ENCODE data around the gene EVX2.

DNA sequence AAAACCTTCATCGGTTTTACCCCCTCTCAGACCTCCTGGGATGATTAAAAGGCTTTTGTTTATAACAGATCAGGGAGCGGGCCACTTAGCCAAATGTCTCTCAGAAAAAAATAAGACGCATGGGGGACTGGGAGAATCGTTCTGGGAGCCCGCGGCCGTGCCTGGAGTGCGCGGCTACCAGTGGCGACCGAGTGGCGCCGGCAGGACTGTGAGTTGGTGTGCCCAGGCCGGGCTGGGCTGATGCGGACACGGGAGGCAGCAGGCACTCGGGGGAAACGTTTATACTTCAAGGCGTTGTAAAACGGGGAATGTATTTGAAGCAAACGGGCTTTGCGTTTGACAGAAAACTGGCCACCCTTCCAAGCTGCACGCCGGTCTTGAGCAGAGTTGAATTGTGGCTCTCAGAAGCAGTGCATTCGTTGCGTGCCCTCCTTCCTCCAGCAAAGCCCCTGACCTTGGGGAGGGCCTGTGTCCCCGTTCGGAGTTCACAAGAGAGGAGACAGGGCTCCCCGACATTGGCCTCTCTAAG lies 28.1 kb upstream of the EVX2 start:
- TF ChIP-seq, protein P1, sequence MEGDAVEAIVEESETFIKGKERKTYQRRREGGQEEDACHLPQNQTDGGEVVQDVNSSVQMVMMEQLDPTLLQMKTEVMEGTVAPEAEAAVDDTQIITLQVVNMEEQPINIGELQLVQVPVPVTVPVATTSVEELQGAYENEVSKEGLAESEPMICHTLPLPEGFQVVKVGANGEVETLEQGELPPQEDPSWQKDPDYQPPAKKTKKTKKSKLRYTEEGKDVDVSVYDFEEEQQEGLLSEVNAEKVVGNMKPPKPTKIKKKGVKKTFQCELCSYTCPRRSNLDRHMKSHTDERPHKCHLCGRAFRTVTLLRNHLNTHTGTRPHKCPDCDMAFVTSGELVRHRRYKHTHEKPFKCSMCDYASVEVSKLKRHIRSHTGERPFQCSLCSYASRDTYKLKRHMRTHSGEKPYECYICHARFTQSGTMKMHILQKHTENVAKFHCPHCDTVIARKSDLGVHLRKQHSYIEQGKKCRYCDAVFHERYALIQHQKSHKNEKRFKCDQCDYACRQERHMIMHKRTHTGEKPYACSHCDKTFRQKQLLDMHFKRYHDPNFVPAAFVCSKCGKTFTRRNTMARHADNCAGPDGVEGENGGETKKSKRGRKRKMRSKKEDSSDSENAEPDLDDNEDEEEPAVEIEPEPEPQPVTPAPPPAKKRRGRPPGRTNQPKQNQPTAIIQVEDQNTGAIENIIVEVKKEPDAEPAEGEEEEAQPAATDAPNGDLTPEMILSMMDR (conservative IDR thresholded peaks at IDR 0.05): no peak
- no peak for TF ChIP-seq ZFX (IDR thresholded peaks at IDR 0.05)
